ENCODE data around the gene MACROD2.

DNA sequence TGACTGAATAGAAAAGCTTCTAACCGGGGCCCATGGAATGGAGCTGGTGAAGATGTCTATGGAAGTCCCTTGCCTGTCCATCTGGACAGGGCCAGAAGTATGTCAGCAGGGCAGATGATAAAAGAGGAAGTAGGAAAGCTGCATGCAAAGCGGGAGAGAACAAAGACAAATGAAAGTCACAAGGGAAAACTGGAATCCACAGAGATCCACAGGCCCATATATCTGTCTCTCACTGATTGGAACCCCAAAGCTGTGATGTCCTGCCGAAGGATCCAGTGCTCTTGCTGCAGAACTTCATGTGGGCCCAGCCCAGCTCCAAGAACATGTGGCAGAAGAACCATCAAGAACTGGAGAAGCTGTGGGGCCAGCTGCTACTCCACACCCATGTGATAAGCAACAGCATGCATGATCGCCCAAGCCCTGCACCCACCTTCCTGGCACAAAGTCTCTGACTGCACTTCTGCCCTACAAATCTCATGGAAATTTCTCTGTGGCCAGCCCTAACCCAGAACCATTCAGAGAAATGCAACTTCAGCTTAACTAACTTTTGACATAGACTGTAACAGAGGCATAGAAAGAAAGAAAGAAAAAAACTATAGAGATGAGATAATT lies 1862.0 kb downstream of the MACROD2 start:
- TF ChIP-seq POLR2AphosphoS5 (IDR thresholded peaks at IDR 0.05; ENCODE audit: low read depth, low read length) (no peak), SIN3A (IDR thresholded peaks at IDR 0.05; ENCODE audit: borderline replicate concordance, insufficient read depth, low read length) (no peak), TAF1 (IDR thresholded peaks at IDR 0.05; ENCODE audit: borderline replicate concordance, insufficient read depth, low read length) (no peak)
- TF ChIP-seq, protein P1, sequence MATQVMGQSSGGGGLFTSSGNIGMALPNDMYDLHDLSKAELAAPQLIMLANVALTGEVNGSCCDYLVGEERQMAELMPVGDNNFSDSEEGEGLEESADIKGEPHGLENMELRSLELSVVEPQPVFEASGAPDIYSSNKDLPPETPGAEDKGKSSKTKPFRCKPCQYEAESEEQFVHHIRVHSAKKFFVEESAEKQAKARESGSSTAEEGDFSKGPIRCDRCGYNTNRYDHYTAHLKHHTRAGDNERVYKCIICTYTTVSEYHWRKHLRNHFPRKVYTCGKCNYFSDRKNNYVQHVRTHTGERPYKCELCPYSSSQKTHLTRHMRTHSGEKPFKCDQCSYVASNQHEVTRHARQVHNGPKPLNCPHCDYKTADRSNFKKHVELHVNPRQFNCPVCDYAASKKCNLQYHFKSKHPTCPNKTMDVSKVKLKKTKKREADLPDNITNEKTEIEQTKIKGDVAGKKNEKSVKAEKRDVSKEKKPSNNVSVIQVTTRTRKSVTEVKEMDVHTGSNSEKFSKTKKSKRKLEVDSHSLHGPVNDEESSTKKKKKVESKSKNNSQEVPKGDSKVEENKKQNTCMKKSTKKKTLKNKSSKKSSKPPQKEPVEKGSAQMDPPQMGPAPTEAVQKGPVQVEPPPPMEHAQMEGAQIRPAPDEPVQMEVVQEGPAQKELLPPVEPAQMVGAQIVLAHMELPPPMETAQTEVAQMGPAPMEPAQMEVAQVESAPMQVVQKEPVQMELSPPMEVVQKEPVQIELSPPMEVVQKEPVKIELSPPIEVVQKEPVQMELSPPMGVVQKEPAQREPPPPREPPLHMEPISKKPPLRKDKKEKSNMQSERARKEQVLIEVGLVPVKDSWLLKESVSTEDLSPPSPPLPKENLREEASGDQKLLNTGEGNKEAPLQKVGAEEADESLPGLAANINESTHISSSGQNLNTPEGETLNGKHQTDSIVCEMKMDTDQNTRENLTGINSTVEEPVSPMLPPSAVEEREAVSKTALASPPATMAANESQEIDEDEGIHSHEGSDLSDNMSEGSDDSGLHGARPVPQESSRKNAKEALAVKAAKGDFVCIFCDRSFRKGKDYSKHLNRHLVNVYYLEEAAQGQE (IDR thresholded peaks at IDR 0.05; ENCODE audit: insufficient read depth in 1 of 2, low read depth in 2 of 2, low read length in 2 of 2), result no peak
